Small intestine (tissue), 7 donors: ENCODE data around the gene AR. TPM values are rescaled to one million over a fixed set of nuclear protein-coding genes. Genes with fewer than 3 reads are reported as not detected.

ENCODE experiments used
- DNase-seq, 2 donors: peaks; one replicate each; pipeline versions ENCODE4 v3.0.0 to v3.0.0-alpha.2; 2013
- FAIRE-seq: peaks from 2 replicates; lab custom pipeline; 2012; peaks lifted over from hg19 to GRCh38; lab: Jason Lieb, UNC
- H3K27ac ChIP-seq, 3 donors: one replicate each; pipeline ENCODE4 v1.5.1; 2013; ENCODE audit warnings: low read length in 2 of 3, mild to moderate bottlenecking in 2 of 3, control low read depth in 1 of 3, inconsistent platforms in 1 of 3, low read depth in 1 of 3, moderate library complexity in 1 of 3
- H3K27me3 ChIP-seq, 3 donors: one replicate each; pipeline ENCODE4 v1.6.1; 2013; ENCODE audit warnings: low read length in 3 of 3, inconsistent platforms in 1 of 3; ENCODE audit not compliant: control insufficient read depth in 3 of 3, insufficient read depth in 3 of 3
- H3K36me3 ChIP-seq, 3 donors: one replicate each; pipeline ENCODE4 v1.6.1; 2013; ENCODE audit warnings: low read length in 3 of 3, inconsistent platforms in 1 of 3, low read depth in 1 of 3, mild to moderate bottlenecking in 1 of 3, moderate library complexity in 1 of 3; ENCODE audit not compliant: control insufficient read depth in 3 of 3, insufficient read depth in 2 of 3
- H3K4me1 ChIP-seq, 3 donors: one replicate each; pipeline ENCODE4 v1.6.1; 2013; ENCODE audit warnings: low read length in 2 of 3, inconsistent platforms in 1 of 3, low read depth in 1 of 3, mild to moderate bottlenecking in 1 of 3, moderate library complexity in 1 of 3; ENCODE audit not compliant: control insufficient read depth in 3 of 3, insufficient read depth in 2 of 3
- H3K4me3 ChIP-seq, 3 donors: one replicate each; pipeline ENCODE4 v1.5.1; 2013; ENCODE audit warnings: low read length in 3 of 3, control low read depth in 1 of 3, inconsistent platforms in 1 of 3, low read depth in 1 of 3, mild to moderate bottlenecking in 1 of 3, moderate library complexity in 1 of 3
- H3K9me3 ChIP-seq, 2 donors: one replicate each; pipeline ENCODE4 v1.6.1; 2013; ENCODE audit warnings: low read depth in 1 of 2, low read length in 1 of 2; ENCODE audit not compliant: control insufficient read depth in 2 of 2, insufficient read depth in 1 of 2
- WGBS, 3 donors: extraction: QIAGEN DNeasy Blood & Tissue Kit; methylation state at CpG; one replicate each; pipeline ENCODE4 v1.1.7; 2013; 5-methylcytosine and 5-hydroxymethylcytosine counted together
- polyA plus RNA-seq, 4 donors: library from polyadenylated mRNA; stranded (reverse) in 3 of 4; unstranded in 1 of 4; fragments of 200-250 nt in 3 of 4; fragments of 120-200 nt in 1 of 4; gene quantifications; one replicate each; pipeline versions ENCODE4 v1.2.1 to v1.2.3, GENCODE V29; 2013
- donor health status: healthy with polysubstance abuse.
- donor health status: control.
- donor health status: control.
- donor health status: Bipolar disorder and iron deficiency.
- donor health status: healthy.

AR gene
- polyA plus RNA-seq, 4 donors, result 0.62 to 0.66 TPM; not detected in 2

DNA sequence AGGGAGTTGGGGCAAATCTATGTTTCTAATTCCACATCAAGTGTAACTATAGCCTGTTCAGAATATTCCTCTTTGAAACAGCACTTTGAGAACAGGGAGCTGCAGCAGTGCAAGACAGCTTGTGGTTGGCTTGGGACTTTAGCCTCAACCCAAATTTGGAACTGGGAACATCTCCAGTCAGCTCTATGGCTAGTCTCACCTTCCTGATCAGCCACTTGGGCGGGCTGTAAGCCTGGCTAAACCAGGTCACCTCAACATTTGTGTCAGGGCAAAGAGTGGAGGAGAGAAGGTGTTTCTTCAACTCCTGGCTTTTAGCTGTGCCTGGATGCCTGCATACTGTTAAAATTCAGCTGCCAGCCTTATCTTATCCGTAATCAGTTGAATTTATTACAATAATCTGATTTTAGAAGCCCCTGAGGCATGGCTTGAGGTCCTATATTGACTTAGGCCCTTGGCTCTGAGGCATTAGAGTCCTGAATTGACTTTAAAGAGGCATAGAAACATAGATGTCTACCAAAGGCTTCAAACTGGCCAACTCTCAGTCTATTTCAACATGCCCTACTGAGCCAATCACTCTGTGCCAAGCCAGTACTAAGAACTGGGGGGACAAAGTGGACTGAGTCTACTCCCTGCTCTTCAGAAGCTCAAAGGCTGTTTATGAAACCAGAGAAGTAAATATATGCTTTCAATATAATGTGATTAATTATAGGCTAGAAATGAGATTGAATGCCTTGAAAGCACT lies 18.7 kb upstream of the AR start:
- Histone ChIP-seq H3K36me3 (no peaks in the 10 kb centered on the region), H3K4me1 (no peaks in the 10 kb centered on the region), H3K27ac (no peak overlapping the region), H3K9me3 (no peaks in the 10 kb centered on the region), H3K27me3 (no peaks in the 10 kb centered on the region), H3K4me3 (no peak overlapping the region)
- DNase-seq (no peak), FAIRE-seq (no peak)
- 11 to 65% (median 17%) methylated on average over 2 of the region's 2 CpGs for WGBS, 3 donors

DNA sequence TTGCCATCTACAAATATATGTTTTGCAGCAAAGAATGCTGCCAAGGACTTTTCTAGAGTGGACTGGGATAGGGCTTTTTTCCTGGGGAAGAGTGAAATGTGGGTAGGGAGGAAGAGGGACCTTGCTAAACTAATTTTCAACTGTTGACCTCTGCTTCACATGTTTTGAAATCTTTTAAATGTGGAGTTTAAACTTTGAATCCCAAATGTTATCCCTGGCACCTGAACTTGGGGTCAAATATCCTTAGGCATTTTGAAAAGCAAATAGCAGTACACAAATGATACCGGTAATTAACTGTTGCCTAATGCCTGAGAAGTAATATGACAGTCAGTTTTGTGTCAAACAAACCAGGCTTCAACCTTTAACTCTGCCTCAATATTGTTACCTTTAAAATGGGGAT lies 7.3 kb upstream of the AR start:
- H3K4me3 ChIP-seq, result no peak overlapping the region
- no peaks in the 10 kb centered on the region for H3K27me3 ChIP-seq
- no peaks in the 10 kb centered on the region for H3K9me3 ChIP-seq
- WGBS, 3 donors, result 54 to 90% (median 75%) methylated on average over 1 of the region's 1 CpG
- no peak overlapping the region for H3K27ac ChIP-seq
- no peaks in the 10 kb centered on the region for H3K4me1 ChIP-seq
- DNase-seq (no peak), FAIRE-seq (no peak)
- no peaks in the 10 kb centered on the region for H3K36me3 ChIP-seq

DNA sequence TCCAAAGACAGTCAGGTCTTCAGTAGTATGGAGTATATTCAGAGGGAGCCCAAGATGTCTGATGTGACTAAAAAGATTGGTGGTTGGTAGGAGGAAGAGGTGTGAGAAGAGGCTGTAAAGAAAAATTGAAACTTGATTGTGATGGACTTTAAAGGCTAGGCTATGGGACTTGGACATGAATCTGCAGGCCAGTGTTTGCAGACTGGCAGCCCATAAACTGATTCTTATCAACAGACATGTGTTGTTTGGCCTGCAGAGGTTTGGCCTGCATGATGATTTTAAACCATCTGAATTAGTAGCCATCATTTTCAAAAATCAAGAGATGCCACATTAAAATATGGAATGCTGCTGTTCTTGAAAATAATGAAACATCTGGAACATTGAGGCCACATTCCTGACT lies 5.4 kb upstream of the AR start:
- no peak for DNase-seq
- Histone ChIP-seq H3K4me1 (no peaks in the 10 kb centered on the region), H3K36me3 (no peaks in the 10 kb centered on the region), H3K27ac (no peak overlapping the region), H3K27me3 (peaks cover 0 to 6% (median 2%) of the 10 kb centered on the region in 3 donors), H3K9me3 (no peaks in the 10 kb centered on the region), H3K4me3 (no peak overlapping the region)
- no peak for FAIRE-seq

DNA sequence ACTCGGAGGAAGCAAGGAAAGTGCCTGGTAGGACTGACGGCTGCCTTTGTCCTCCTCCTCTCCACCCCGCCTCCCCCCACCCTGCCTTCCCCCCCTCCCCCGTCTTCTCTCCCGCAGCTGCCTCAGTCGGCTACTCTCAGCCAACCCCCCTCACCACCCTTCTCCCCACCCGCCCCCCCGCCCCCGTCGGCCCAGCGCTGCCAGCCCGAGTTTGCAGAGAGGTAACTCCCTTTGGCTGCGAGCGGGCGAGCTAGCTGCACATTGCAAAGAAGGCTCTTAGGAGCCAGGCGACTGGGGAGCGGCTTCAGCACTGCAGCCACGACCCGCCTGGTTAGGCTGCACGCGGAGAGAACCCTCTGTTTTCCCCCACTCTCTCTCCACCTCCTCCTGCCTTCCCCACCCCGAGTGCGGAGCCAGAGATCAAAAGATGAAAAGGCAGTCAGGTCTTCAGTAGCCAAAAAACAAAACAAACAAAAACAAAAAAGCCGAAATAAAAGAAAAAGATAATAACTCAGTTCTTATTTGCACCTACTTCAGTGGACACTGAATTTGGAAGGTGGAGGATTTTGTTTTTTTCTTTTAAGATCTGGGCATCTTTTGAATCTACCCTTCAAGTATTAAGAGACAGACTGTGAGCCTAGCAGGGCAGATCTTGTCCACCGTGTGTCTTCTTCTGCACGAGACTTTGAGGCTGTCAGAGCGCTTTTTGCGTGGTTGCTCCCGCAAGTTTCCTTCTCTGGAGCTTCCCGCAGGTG lies 637 bp downstream of the AR start:
- Histone ChIP-seq H3K27ac (no peak overlapping the region), H3K27me3 (peaks cover 4 to 32% (median 11%) of the 10 kb centered on the region in 3 donors), H3K4me3 (peak overlapping the region in 1 of 3 donors; percentile 32), H3K36me3 (no peaks in the 10 kb centered on the region), H3K9me3 (no peaks in the 10 kb centered on the region), H3K4me1 (no peaks in the 10 kb centered on the region)
- 1 to 36% (median 15%) methylated on average over 18 to 29 of the region's 30 CpGs for whole genome bisulfite sequencing, 3 donors
- FAIRE-seq, result no peak
- DNase-seq, result peak in 1 of 2 donors; percentile 1

DNA sequence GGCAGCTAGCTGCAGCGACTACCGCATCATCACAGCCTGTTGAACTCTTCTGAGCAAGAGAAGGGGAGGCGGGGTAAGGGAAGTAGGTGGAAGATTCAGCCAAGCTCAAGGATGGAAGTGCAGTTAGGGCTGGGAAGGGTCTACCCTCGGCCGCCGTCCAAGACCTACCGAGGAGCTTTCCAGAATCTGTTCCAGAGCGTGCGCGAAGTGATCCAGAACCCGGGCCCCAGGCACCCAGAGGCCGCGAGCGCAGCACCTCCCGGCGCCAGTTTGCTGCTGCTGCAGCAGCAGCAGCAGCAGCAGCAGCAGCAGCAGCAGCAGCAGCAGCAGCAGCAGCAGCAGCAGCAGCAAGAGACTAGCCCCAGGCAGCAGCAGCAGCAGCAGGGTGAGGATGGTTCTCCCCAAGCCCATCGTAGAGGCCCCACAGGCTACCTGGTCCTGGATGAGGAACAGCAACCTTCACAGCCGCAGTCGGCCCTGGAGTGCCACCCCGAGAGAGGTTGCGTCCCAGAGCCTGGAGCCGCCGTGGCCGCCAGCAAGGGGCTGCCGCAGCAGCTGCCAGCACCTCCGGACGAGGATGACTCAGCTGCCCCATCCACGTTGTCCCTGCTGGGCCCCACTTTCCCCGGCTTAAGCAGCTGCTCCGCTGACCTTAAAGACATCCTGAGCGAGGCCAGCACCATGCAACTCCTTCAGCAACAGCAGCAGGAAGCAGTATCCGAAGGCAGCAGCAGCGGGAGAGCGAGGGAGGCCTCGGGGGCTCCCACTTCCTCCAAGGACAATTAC lies 1.4 kb downstream of the AR start:
- no peaks in the 10 kb centered on the region for H3K36me3 ChIP-seq
- H3K4me1 ChIP-seq, result no peaks in the 10 kb centered on the region
- H3K4me3 ChIP-seq, result peak overlapping the region in 1 of 3 donors; percentile 0
- H3K27me3 ChIP-seq, result peaks cover 4 to 32% (median 11%) of the 10 kb centered on the region in 3 donors
- FAIRE-seq (no peak), DNase-seq (peak in 1 of 2 donors; percentile 1)
- no peak overlapping the region for H3K27ac ChIP-seq
- no peaks in the 10 kb centered on the region for H3K9me3 ChIP-seq
- WGBS, 3 donors, result 3 to 43% (median 20%) methylated on average over 24 to 35 of the region's 35 CpGs

DNA sequence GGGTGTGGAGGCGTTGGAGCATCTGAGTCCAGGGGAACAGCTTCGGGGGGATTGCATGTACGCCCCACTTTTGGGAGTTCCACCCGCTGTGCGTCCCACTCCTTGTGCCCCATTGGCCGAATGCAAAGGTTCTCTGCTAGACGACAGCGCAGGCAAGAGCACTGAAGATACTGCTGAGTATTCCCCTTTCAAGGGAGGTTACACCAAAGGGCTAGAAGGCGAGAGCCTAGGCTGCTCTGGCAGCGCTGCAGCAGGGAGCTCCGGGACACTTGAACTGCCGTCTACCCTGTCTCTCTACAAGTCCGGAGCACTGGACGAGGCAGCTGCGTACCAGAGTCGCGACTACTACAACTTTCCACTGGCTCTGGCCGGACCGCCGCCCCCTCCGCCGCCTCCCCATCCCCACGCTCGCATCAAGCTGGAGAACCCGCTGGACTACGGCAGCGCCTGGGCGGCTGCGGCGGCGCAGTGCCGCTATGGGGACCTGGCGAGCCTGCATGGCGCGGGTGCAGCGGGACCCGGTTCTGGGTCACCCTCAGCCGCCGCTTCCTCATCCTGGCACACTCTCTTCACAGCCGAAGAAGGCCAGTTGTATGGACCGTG lies 2.2 kb downstream of the AR start:
- WGBS, 3 donors, result 2 to 48% (median 17%) methylated on average over 21 to 41 of the region's 41 CpGs
- FAIRE-seq, result no peak
- H3K27me3 ChIP-seq, result peaks cover 4 to 32% (median 11%) of the 10 kb centered on the region in 3 donors
- no peaks in the 10 kb centered on the region for H3K9me3 ChIP-seq
- H3K4me3 ChIP-seq, result peak overlapping the region in 2 of 3 donors; percentile 10 to 11
- no peaks in the 10 kb centered on the region for H3K36me3 ChIP-seq
- no peaks in the 10 kb centered on the region for H3K4me1 ChIP-seq
- no peak overlapping the region for H3K27ac ChIP-seq
- DNase-seq, result peak in 1 of 2 donors; percentile 26

- H3K36me3 ChIP-seq, result no peaks in the 10 kb centered on the region
- no peak overlapping the region for H3K27ac ChIP-seq
- peaks cover 4 to 32% (median 11%) of the 10 kb centered on the region in 3 donors for H3K27me3 ChIP-seq
- no peak for FAIRE-seq
- no peak for DNase-seq
- H3K4me3 ChIP-seq, result peak overlapping the region in 1 of 3 donors; percentile 11
- WGBS, 3 donors, result 15 to 54% (median 29%) methylated on average over 25 to 44 of the region's 44 CpGs
- H3K4me1 ChIP-seq, result no peaks in the 10 kb centered on the region
- no peaks in the 10 kb centered on the region for H3K9me3 ChIP-seq
These were observed 2.9 kb downstream of the AR start for GRCh38 chrX:67546496-67547423.
